ENCODE results near the gene IL1R2. TPM values are rescaled to one million over a fixed set of nuclear protein-coding genes. Genes with fewer than 3 reads are reported as not detected.

IL1R2 gene, protein sequence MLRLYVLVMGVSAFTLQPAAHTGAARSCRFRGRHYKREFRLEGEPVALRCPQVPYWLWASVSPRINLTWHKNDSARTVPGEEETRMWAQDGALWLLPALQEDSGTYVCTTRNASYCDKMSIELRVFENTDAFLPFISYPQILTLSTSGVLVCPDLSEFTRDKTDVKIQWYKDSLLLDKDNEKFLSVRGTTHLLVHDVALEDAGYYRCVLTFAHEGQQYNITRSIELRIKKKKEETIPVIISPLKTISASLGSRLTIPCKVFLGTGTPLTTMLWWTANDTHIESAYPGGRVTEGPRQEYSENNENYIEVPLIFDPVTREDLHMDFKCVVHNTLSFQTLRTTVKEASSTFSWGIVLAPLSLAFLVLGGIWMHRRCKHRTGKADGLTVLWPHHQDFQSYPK
- total RNA-seq, result 0.38 and 0.56 TPM in 2 replicates

DNA sequence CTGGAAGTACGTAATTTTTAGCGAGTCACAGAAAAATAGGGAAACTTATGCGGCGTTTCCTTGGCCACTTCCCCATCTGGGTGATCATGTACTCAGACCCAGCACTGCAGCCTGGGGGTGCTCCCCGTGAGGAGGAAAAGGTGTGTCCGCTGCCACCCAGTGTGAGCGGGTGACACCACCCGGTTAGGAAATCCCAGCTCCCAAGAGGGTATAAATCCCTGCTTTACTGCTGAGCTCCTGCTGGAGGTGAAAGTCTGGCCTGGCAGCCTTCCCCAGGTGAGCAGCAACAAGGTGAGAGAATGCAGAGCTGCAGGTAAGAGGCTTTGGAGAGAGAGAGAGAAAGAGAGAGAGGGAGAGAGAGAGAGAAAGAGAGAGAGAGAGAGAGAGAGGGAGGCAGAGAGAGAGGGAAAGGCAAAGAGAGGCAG, at the start of gene IL1R2:
Gene IL1R2, plus strand, starts transcription at position 240 of the 425 bp plus-strand sequence. CDS start 16,616 bp downstream, outside the sequence.

Other genes starting within 250 kb of the IL1R2 start
- 54.1 and 136 TPM in 2 replicates for gene IL1R1, start 150.8 kb downstream of the IL1R2 start, total RNA-seq
- gene IL1RL2, start 195.1 kb downstream of the IL1R2 start, total RNA-seq, result 1.7 and 2.3 TPM in 2 replicates

Measured in regular cardiac myocyte (primary cell).